ENCODE data around the gene SELENOO. TPM values are rescaled to one million over a fixed set of nuclear protein-coding genes. Genes with fewer than 3 reads are reported as not detected.

SELENOO gene
- total and polyA plus RNA-seq, 4 donors, result 15.6 to 30.3 (median 24.1) TPM

DNA sequence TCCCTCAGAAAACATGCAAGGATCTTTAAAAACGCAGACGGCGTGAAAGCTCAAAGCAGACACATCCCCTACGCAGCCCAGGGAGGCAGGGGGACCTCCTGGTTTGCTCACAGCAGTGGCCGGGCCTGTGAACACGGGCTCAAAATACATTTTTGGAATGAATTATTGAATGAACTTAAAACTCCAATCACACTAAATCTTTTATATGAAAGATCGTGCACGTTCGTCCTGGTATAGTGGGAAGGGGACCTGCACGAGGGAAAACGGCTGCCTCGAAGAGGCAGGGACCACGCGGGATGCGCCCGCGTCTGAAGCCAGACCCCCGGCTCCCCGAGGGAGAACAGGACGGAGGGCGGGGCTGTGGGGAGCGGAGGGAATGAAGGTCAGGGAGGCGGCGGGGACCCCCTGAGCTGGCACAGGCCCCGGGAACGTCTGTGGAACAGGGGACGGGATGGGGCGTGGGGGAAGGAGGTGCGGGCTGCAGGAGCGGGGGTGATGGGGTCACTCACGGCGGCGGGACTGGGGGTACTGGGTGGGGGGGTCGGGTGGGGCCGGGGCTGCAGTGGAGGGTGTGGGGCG, 31.5 kb upstream of the SELENOO start:
- Histone ChIP-seq H3K9ac (ENCODE audit: insufficient read depth in 1 of 2, low read length in 2 of 2) (no peak overlapping the region), H3K36me3 (ENCODE audit: control insufficient read depth in 4 of 4, insufficient read depth in 4 of 4, low read length in 4 of 4) (no peaks in the 10 kb centered on the region), H3K4me1 (ENCODE audit: control insufficient read depth in 5 of 5, insufficient read depth in 5 of 5, low read length in 5 of 5) (peaks cover 0 to 5% (median 0%) of the 10 kb centered on the region in 5 donors), H3K4me3 (no peak overlapping the region), H3K27ac (ENCODE audit: low read depth in 1 of 2, low read length in 1 of 2) (no peak overlapping the region), H3K27me3 (ENCODE audit: control insufficient read depth in 3 of 3, insufficient read depth in 3 of 3, low read length in 2 of 3) (peaks cover 0 to 15% (median 5%) of the 10 kb centered on the region in 3 donors), H3K9me3 (ENCODE audit: control insufficient read depth in 4 of 4, insufficient read depth in 3 of 4, low read length in 3 of 4) (no peaks in the 10 kb centered on the region)
- ATAC-seq (ENCODE audit: insufficient read depth, low FRiP score) (no peak), DNase-seq (peak in 1 of 3 donors; percentile 13)
- WGBS, 2 donors, result 14 to 15% methylated on average over 30 to 36 of the region's 36 CpGs
- no peak for TF ChIP-seq CTCF (IDR thresholded peaks at IDR 0.05; ENCODE audit: control extremely low read depth, extremely low read depth)

GRCh38 chr22:50169774-50170341, 31.0 kb upstream of the SELENOO start:
- peaks cover 0 to 5% (median 0%) of the 10 kb centered on the region in 5 donors for H3K4me1 ChIP-seq (ENCODE audit: control insufficient read depth in 5 of 5, insufficient read depth in 5 of 5, low read length in 5 of 5)
- no peak overlapping the region for H3K27ac ChIP-seq (ENCODE audit: low read depth in 1 of 2, low read length in 1 of 2)
- ATAC-seq (ENCODE audit: insufficient read depth, low FRiP score) (no peak), DNase-seq (no peak)
- H3K36me3 ChIP-seq (ENCODE audit: control insufficient read depth in 4 of 4, insufficient read depth in 4 of 4, low read length in 4 of 4), result no peaks in the 10 kb centered on the region
- no peak overlapping the region for H3K9ac ChIP-seq (ENCODE audit: insufficient read depth in 1 of 2, low read length in 2 of 2)
- TF ChIP-seq CTCF (IDR thresholded peaks at IDR 0.05; ENCODE audit: control extremely low read depth, extremely low read depth), result no peak
- H3K27me3 ChIP-seq (ENCODE audit: control insufficient read depth in 3 of 3, insufficient read depth in 3 of 3, low read length in 2 of 3), result peaks cover 0 to 15% (median 5%) of the 10 kb centered on the region in 3 donors
- 1% methylated on average over 25 to 69 of the region's 70 CpGs for WGBS, 2 donors
- peak overlapping the region; percentile 16 for H3K4me3 ChIP-seq
- no peaks in the 10 kb centered on the region for H3K9me3 ChIP-seq (ENCODE audit: control insufficient read depth in 4 of 4, insufficient read depth in 3 of 4, low read length in 3 of 4)

GRCh38 chr22:50170453-50171318, 30.1 kb upstream of the SELENOO start, which contains the start of gene PANX2:
PANX2 (plus strand) TSS chr22:50170731; CDS start chr22:50170731, 0 bp downstream.
- no peaks in the 10 kb centered on the region for H3K36me3 ChIP-seq (ENCODE audit: control insufficient read depth in 4 of 4, insufficient read depth in 4 of 4, low read length in 4 of 4)
- H3K27ac ChIP-seq (ENCODE audit: low read depth in 1 of 2, low read length in 1 of 2), result no peak within 1 kb of the TSS
- TF ChIP-seq CTCF (IDR thresholded peaks at IDR 0.05; ENCODE audit: control extremely low read depth, extremely low read depth), result no peak
- ATAC-seq (ENCODE audit: insufficient read depth, low FRiP score), result no peak
- H3K4me1 ChIP-seq (ENCODE audit: control insufficient read depth in 5 of 5, insufficient read depth in 5 of 5, low read length in 5 of 5), result peaks cover 0 to 5% (median 0%) of the 10 kb centered on the region in 5 donors
- H3K9me3 ChIP-seq (ENCODE audit: control insufficient read depth in 4 of 4, insufficient read depth in 3 of 4, low read length in 3 of 4), result no peaks in the 10 kb centered on the region
- no peak within 1 kb of the TSS for H3K9ac ChIP-seq (ENCODE audit: insufficient read depth in 1 of 2, low read length in 2 of 2)
- WGBS, 2 donors, result 11 to 25% methylated on average over 50 to 105 of the region's 105 CpGs
- H3K4me3 ChIP-seq, result peak within 1 kb of the TSS; percentile 44
- DNase-seq, result no peak
- peaks cover 0 to 11% (median 5%) of the 10 kb centered on the region in 3 donors for H3K27me3 ChIP-seq (ENCODE audit: control insufficient read depth in 3 of 3, insufficient read depth in 3 of 3, low read length in 2 of 3)

Data from lung (tissue), 12 donors.